ENCODE measurements around the gene CREB3L1.
"Not testable (repeated sequence)": the region's sequence is repeated elsewhere in the genome, so short reads cannot be mapped to it uniquely, and the experiment has no call there.

The CREB3L1 gene

DNA sequence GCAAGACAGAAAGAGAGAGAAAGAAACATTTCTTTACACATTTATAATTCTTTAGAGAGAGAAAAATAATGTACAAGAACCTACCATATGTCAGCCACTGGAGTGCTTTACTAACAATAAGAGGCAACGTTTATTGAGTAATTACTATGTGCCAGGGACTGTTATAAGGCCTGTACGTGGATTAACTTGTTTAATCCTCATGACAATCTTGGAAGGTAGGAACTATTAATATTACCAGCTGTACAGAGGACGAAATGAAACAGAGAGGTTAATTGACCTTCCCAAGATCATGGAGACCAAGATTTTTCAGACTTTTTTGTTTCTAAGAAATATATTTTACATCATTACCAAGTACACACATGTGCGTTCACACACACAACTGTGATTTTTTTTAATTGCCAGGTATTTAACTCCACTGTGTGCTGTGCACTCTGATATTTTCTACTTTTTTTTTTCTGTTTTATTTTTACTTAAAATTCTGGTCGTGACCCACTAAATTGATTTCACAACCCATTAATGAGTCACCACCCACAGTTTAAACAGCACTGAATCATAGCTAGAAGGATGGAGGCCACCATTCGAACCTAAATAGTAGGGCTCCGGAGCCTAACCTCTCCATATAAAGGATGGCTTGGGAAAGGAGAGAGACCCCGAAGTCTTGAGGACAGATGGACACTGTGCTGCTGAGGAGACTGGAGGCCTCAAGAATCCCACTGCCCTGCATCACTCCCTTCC, 21.4 kb downstream of the CREB3L1 start:
- no peak for FAIRE-seq

DNA sequence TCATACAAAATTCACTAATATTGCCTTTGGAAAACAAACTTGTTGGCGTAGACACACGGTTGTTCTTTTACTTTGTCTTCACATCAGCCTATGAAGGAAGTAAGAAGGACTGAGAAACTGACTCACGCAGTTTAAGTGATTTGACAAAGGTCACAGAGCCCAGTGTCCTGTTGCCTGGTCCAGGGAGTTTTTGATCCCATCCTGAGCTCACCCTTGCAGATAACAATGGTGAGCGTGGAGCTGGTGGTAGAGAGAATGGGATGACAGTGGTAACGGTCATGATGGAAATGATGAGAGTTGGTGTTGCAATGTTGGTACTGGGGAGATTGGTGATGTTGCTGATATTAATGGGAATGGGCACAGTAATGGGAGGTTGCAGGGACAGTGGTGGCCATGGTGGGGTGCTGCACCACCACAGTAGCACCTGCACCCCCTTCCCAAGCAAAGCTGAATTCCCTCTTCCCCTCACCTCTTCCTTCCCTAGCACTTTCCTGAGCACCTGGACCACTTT, 22.0 kb downstream of the CREB3L1 start:
- no peak for FAIRE-seq

DNA sequence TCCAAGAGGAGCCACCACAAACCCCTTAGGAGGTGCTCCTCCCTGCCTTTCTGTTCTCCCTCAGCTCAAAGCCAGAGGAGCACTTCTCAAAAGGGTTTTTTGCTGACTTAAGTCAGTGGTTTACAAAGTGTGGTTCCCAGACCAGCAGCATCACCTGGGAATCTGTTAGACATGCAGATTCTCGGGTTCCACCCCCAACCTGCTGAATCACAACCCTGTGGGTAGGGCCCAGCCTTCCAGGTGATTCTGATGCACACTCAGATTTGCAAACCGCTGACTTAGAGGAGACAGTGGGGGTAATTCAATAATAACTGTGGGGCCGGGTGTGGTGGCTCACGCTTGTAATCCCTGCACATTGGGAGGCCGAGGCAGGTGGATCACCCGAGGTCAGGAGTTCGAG, 22.8 kb downstream of the CREB3L1 start:
- no peak for FAIRE-seq

DNA sequence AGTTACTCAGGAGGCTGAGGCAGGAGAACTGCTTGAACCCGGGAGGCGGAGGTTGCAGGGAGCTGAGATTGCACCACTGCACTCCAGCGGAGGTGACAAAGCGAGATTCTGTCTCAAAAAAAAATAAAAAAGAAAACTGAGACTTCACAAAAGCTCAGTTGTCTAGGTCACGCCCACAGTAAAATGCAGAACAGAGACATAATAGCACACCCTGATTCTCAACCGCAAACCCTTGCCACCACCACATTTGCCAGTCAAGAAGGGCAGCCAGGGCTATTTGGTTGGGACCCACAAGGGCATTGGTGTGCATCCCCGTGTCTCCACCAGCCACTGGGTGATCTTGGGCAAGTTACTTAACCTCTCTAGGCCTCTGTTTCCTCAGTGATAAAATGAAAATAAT, 25.4 kb downstream of the CREB3L1 start:
- no peak for FAIRE-seq

DNA sequence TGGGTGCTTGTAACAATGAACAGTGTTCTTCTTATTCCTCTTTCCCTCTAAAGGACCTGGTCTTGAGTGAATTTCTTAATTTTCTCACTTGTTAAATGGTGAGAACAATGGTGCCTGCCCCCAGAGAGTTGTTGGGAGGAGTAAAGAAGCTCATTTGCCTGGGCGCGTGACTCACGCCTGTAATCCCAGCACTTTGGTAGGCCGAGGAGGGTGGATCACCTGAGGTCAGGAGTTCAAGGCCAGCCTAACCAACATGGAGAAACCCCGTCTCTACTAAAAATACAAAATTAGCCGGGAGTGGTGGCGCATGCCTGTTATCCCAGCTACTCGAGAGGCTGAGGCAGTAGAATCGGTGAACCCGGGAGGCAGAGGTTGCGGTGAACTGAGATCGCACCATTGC, 26.6 kb downstream of the CREB3L1 start:
- not testable (repeated sequence) for FAIRE-seq

DNA sequence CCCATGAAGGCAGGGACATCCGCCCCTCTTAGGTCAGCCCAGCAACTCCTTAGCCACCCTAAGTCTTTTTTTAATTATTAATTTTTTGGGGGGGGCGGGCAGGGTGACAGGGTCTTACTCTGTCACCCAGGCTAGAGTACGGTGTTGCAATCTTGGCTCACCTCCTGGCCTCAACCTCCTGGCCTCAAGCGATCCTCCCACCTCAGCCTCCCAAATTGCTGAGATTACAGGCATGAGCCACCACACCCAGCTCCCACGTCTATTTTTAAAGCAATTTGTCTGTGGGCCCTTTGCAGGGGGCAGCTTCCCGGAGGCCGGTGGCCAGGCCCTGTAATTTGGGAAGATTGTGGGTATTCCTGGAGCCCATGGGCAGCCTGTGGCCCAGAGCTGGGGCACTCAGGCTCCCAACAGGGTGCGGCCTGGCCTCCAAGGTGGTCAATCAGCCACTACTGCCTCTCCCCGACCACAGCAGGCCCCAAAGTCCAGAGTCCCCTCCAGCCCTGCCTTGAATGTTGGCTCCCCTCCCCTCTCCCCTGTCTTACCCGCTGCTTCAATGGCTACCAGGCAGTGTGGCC, 27.2 kb downstream of the CREB3L1 start:
- no peak for FAIRE-seq

DNA sequence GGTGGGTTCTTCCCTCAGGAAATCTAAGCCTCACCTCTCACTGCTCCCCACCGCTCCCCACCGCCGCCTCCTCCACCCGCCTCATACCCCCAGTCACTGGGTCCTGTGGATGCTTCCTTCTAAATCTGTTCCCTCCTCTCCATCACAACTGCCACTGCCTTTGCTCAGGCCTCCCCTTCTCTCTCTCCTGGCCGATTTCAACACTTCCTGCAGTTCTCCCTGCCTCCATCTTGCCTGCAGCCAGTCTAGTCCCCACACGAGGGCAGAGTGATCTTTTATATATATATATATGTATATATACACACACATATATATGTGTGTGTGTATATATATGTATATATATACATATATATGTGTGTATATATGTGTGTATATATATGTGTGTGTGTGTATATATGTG, 27.8 kb downstream of the CREB3L1 start:
- no peak for FAIRE-seq

DNA sequence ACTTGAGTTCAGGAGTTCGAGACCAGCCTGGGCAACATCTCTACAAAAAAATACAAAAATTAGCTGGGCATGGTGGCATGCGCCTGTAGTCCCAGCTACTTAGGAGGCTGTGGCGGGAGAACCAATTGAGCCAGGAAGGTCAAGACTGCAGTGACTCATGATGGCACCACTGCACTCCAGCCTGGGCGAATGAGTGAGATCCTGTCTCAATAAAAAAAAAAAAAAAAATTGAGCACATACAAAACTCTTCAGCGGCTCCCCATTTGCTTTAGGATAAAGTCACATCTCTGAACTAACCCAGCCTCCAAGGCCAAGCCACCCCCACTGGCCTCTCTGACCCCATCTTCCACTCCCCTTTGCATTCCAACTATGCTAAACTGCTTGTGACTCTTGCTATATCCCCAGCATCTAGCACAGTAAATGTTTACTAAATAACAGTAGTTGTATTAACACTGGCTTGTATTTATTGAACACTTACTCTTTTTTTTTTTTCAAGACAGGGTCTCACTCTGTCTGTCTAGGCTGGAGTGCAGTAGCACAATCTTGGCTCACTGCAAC, 28.9 kb downstream of the CREB3L1 start:
- no peak for FAIRE-seq

DNA sequence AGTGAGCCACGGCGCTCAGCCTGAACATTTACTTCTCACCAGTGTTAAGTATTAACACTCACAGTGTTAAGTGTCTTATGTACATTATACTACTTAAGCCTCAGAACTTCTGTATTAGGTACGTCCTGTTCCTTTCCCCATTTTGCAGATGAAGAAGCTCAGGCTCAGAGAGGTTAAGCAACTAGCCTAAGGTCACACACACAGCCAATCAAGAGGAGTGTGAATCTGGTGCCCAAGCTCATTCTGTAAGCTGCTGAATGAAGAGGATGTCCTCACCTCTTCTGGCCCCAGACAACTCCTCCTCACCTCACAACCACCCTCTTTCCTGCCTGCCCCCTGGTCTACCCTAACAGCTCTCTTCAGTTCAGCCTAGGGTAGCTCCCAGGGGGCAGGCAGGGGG, 29.9 kb downstream of the CREB3L1 start:
- no peak for FAIRE-seq

DNA sequence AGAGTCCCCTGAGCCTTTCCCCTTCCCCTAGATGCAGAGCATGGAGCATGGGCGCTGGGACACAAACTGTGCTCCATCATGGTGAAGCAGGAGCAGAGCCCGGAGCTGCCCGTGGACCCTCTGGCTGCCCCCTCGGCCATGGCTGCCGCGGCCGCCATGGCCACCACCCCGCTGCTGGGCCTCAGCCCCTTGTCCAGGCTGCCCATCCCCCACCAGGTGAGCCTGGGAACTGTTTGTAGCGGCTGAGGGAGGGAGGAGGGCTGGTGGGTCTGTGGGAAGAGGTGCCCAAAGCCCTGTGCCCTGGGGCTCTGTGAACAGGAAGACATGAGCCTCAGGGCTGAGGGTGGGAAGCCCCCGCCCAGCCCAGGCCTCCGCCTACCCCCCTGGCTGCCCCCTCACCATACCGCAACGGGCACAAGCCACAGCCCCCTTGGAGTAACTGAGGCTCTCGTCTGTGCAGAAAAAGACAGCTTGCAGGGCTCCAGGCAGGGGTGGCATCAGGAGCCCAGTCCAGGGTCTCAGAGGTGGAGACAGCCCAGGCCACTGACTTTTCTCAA, 30.4 kb downstream of the CREB3L1 start:
- no peak for FAIRE-seq

DNA sequence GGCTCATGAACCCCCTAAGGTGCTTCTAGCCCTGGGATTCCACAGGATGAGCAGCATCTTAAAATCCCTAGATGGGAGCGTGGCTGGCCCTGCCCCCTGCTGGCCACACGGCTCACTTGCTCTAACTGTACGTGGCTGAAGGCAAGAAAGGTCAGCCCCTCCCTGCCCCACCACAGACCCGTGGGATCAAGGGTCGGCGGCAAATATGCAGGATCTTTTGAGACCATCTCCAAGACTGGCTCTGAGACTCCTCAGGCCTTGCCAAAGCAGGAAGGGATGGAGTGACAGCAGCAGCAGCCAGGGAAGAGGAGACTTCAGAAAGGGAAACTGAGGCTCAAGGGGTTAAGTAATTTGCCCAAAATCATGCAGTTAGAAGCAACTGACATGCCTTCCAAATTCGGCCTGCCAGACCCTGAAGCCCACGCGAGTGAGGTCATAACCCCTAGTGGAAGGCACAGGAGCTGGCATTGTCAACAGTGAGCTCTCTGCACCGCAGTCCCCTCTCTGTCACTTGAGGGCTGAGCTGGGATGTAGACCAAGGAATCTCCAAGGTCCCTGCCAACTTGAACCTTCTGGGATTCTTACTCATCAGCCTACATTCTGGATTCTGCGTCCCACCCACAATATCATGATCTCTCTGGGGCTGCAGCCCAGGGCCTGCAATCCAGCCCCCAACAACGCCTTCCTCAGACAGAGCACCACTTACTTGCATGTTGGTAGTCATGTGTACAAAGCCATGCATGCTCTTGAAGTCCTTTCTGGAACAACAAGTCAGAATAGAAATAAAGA, 31.4 kb downstream of the CREB3L1 start:
- FAIRE-seq: no peak

DNA sequence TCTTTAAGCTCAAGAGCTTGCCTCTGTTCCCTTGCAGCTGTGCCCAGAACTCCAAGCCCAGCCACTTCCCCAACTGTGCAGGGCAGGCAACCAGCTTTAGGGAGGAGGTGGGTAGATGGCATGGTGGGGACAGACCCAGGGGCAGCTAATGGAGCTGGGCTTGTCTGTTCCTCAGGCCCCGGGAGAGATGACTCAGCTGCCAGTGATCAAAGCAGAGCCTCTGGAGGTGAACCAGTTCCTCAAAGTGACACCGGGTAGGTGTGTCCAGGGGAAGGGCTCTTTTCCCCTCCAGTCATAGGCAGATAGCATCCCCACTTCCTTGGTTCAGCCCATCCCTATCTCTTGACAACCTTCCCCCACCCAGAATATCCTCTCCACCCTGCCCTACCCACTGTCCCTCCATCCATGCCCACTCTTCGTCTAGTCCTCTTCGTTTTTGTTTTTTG, 32.4 kb downstream of the CREB3L1 start:
- FAIRE-seq: no peak

DNA sequence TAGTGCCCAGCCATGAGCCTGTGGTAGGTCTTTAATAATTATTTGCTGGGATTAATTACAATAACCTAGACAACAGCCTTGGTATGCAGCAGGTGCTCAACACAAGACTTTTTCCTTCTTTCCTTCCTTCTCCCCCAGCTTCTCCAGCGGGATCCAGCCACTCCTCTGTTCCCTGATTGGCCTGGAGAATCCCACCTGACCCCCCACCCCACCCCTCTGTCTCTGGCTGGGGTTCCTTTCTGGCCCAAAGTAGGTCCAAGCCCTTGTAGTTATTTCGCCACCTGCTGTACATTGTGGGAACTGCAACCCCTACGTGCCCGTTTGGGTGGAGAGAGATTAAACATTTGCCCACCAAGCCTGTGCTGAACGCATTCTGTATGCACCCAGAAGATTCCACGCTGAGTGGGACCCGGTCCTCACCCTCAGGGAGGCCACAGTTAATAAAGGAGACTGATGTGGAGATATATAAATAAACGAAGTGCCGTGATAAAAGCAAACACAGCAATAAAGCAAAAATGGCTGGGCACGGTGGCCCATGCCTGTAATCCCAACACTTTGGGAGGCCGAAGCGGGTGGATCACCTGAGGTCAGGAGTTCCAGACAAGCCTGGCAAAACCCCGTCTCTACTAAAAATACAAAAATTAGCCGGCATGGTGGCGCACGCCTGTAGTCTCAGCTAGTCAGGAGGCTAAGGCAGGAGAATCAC, 37.7 kb downstream of the CREB3L1 start:
- FAIRE-seq: no peak

DNA sequence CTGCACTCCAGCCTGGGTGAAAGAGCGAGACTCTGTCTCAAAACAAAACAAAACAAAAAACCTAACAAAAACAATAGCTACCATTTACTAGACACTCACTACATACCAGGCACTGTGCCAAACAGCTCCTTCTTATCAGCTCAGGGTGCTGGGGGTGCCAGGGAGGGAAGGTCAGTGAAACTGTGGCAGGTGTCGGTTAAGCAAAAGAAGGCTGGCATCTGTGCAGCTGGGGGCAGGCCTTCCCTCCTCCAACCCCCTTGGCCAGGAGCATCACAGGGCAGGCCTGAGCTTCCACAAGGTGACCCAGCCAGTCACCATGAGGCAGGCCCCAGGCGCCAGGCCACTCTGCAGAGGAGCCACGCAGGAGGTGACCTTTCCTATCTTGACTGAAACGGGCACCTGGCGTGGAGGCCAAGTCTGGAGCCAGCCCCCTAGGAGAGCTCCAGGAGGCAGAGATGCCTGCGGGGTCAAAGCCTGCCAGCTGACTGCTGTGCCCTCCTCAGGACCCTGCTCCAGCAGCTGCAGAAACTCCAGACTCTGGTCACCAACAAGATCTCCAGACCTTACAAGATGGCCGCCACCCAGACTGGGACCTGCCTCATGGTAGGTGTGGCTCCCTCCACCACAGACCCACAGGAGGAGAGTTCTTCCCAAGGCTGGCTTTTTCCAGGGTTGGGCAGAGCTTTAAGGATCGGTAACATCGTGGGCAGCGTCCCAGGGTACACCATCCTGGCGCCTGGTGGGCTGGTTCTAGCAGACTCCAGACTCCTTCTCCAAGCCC, 38.5 kb downstream of the CREB3L1 start:
- FAIRE-seq: no peak

DNA sequence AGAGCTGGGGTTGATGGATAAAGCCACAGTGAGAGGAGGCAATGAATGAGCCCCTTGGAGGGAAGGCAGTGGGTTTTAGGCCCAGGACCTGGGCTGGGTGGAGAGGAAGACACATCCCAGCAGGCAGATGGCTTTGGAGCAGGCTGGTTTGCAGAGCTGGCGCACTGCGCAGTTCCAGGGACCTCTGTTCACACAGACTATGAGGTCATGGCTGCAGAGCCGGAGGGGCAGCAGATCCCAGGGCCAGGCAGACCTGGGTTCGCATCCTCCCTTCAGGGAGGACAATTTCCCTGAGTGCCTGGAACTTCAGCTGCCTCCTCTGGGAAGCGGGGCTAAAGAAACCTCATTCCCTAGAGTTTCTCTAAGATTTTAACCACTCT, 41.6 kb downstream of the CREB3L1 start:
- no peak for FAIRE-seq

DNA sequence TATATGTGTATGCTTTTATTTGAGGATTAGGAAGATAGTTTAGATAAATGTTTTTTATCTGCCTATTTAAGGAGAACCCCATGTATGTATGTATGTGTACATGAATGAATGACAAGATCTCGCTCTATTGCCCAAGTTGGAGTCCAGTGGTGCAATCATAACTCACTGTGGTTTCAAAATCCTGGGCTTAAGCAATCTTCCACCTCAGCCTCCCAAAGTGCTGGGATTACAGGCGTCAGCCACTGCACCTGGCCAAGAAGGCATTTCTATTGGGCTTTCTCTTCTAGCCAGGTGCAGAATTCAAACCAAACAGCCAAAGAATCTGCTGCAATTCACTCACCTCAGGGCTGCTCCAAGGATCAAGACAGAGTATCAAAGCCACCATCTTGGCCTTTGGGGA, 44.3 kb downstream of the CREB3L1 start:
- FAIRE-seq: no peak

DNA sequence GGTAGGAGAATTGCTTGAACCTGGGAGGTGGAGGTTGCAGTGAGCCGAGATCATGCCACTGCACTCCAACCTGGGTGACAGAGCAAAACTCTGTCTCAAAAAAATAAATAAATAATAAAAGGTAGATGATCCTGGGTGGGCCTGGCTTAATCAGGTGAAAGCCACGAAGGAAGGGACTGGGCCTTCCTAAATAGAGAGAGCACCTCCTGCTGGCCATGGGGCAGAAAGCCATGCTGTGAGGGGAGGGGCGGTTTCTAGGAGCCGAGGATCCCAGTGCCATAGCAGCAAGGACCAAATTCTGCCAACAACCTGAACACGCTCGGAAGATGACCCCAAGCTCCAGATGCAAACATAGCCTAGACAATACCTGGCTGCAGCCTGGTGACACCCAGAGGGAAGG, 45.3 kb downstream of the CREB3L1 start:
- no peak for FAIRE-seq

DNA sequence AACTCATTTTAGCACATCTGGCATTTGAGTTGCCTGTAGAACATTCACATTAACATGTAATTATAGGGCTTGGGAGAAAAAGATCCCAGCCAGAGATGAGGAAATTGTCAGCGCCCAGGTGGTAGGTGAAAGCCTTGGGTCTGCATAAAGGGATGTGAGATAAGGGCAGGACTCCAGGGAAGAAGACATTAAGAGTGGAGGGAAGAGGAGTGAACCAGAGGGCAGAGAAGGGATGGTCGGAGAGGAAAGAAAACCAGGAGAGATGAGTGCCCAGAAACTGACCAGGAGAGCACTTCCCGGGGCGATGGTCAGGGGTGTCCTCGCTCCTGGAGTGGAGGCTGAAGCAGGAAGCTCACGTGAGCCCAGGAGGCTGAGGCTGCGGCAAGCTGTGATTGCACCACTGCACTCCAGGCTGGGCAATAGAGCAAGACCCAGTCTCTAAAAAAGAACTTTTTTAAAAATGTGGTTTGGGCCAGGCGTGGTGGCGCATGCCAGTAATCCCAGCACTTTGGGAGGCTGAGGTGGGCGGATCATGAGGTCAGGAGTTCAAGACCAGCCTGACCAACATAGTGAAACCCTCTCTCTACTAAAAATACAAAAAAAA, 49.5 kb downstream of the CREB3L1 start:
- no peak for FAIRE-seq

DNA sequence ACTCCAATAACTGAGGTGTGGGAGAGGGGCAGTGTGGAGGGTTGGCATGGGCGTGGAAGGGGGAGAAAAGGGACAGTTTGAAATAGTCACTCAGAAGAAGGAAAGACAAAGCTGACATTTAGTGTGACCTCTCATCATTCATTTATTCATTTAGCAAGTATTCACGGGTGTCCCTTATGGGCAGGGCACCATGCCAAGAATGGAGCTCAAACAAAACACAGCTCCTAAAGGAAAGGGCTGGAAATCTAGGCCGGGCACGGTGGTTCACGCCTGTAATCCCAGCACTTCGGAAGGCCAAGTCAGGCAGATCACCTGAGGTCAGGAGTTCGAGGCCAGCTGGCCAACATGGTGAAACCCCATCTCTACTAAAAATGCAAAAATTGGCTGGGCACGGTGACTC, 50.4 kb downstream of the CREB3L1 start:
- no peak for FAIRE-seq

DNA sequence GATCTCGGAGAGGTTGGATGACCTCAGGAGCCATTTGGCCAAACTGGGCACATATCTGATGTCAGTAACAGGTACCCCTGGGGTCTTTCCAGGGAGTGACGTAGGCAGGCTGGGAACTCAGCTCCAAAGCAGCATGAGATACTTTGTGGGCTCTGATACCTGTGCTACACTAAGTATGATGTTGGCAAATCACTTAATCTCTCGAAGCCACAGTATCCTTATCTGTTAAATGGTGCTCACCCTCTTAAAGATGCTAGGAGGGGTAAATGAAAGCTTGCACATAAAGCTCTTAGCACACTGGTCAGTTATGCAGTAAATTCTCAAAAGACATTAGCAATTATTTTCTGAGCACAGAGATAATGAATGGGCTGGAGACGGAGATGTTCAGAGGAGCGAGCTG, 52.7 kb downstream of the CREB3L1 start:
- no peak for FAIRE-seq

DNA sequence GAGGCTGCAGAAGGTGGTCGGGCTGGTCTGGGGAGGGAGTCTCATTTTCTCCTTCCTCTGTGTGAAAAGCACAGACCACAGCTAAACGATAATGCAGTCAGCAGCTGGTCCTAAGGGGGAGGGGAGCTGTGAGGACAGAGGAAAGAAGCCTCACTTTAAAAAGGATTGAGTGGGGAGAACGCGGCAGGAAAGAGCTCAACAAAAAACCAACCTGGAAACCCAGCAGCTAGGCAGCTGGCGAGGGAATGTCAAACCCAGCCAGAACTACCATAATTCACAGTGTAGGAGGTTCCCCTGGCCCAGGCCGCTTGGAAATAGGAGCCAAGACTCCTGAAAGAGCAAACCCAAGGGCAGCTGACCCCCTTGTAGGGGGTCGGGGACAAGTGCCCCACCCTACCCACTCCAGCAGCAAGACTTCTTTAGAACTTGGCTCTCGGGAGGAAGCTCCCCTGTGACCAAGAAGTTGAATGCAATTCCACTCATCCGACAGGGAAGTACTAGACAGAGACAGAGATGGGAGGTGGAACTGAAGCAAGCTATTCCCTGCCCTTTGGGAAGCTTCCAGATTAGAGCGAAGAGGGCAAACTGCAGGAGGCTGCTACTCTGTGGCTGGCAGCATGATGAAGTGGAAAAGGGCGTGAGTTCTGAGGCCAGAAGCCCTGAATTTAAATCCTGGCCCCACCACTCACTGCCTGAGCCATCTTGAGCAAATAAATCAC, 53.3 kb downstream of the CREB3L1 start:
- FAIRE-seq: no peak
